BJ (cell line): ENCODE measurements around the gene PRKG2. TPM values are rescaled to one million over a fixed set of nuclear protein-coding genes. Genes with fewer than 3 reads are reported as not detected.

Experiments
- CTCF ChIA-PET: fragments of 350-600 bp; formaldehyde crosslinking; extraction: SDS; loops from one replicate; lab custom pipeline; 2021; ENCODE audit warnings: antibody characterized with exemption, inconsistent platforms; lab: Yijun Ruan, JAX
- POLR2A ChIA-PET: fragments of 300-600 bp; sonication (Branson Sonifier 250); formaldehyde crosslinking; extraction: SDS; loops from one replicate; lab custom pipeline; 2021; ENCODE audit warnings: antibody characterized with exemption; lab: Charles Lee
- DNase-seq: peaks from one replicate; pipeline ENCODE4 v3.0.0-alpha.2; 2011; ENCODE audit warnings: low read depth
- H3K27me3 ChIP-seq: 2 replicates; pipeline ENCODE4 v1.6.0; 2011; ENCODE audit warnings: low read length; ENCODE audit not compliant: control insufficient read depth, insufficient read depth
- H3K36me3 ChIP-seq: 2 replicates; pipeline ENCODE4 v1.5.1; 2011; ENCODE audit warnings: low read length; ENCODE audit not compliant: control insufficient read depth, insufficient read depth
- H3K4me3 ChIP-seq: 2 replicates; pipeline ENCODE4 v1.5.1; 2011; ENCODE audit warnings: low read depth, mild to moderate bottlenecking, control low read depth, low read length
- CTCF ChIP-seq: IDR thresholded peaks from 2 replicates; pipeline ENCODE4 v1.5.1; 2011; ENCODE audit warnings: low read depth, mild to moderate bottlenecking, control low read depth, inconsistent platforms, low read length, moderate library complexity; ENCODE audit not compliant: insufficient read depth
- polyA plus RNA-seq: library from polyadenylated mRNA; depleted of rRNA; stranded (reverse); fragments of >200 nt; gene quantifications from 2 replicates; pipeline ENCODE4 v1.2.3, GENCODE V29; 2011

PRKG2 gene
- polyA plus RNA-seq, 1 experiment: 0.16 TPM

- TF ChIP-seq CTCF: no peak
- DNase-seq: no peak
- Histone ChIP-seq H3K4me3 (no peak overlapping the region), H3K36me3 (no peaks in the 10 kb centered on the region), H3K27me3 (peaks cover 3% of the 10 kb centered on the region)
- POLR2A ChIA-PET: no interaction called here
- CTCF ChIA-PET: interaction anchor here (1.8 to 2.5 kb wide), 2 partner anchors 22 to 290 kb away, joined by 4 to 6 read pairs; no protein-coding TSS in a partner anchor
These were observed 153.0 kb downstream of the PRKG2 start for GRCh38 chr4:81062001-81062400.

- H3K4me3 ChIP-seq: no peak overlapping the region
- DNase-seq: no peak
- H3K27me3 ChIP-seq: peaks cover 3% of the 10 kb centered on the region
- ChIA-PET CTCF (interaction anchor here (2.5 kb wide), 1 partner anchor 22 kb away, joined by 6 read pairs; no protein-coding TSS in a partner anchor), POLR2A (no interaction called here)
- no peaks in the 10 kb centered on the region for H3K36me3 ChIP-seq
- no peak for TF ChIP-seq CTCF
These were observed 153.7 kb downstream of the PRKG2 start for GRCh38 chr4:81061344-81061730.

GRCh38 chr4:81060587-81061343 is 154.3 kb downstream of the PRKG2 start:
- TF ChIP-seq CTCF: no peak
- H3K4me3 ChIP-seq: no peak overlapping the region
- H3K27me3 ChIP-seq: peaks cover 3% of the 10 kb centered on the region
- CTCF ChIA-PET: interaction anchor here (0.7 to 2.5 kb wide), 2 partner anchors 21 to 124 kb away, joined by 4 to 6 read pairs; no protein-coding TSS in a partner anchor
- no peak for DNase-seq
- no peaks in the 10 kb centered on the region for H3K36me3 ChIP-seq
- POLR2A ChIA-PET: no interaction called here

- DNase-seq: no peak
- ChIA-PET CTCF (no interaction called here), POLR2A (no interaction called here)
- Histone ChIP-seq H3K36me3 (no peaks in the 10 kb centered on the region), H3K4me3 (no peak overlapping the region), H3K27me3 (peaks cover 2% of the 10 kb centered on the region; the same call in 1 of the 2 replicates)
- TF ChIP-seq CTCF: no peak
These were observed 156.4 kb downstream of the PRKG2 start for GRCh38 chr4:81058621-81059020.

- POLR2A ChIA-PET: no interaction called here
These were observed 162.6 kb downstream of the PRKG2 start for GRCh38 chr4:81052119-81053068.

More at GRCh38 chr4:81052119-81053068, 162.6 kb downstream of the PRKG2 start:
- Histone ChIP-seq H3K4me3 (no peak overlapping the region), H3K36me3 (no peaks in the 10 kb centered on the region), H3K27me3 (no peaks in the 10 kb centered on the region)
- DNase-seq: no peak
- TF ChIP-seq CTCF: peak; percentile 76
- CTCF ChIA-PET: interaction anchor here (0.7 to 6.6 kb wide), 8 partner anchors 11 to 690 kb away, joined by 3 to 42 read pairs (median 4); no protein-coding TSS in a partner anchor
